Activated T-helper 1 cell treated with anti-CD3 and anti-CD28 coated beads, Interleukin-2, amount 50 U/mL, for 16 hours (primary cell): Measurements from ENCODE around the gene GLRA1.
"Not testable (repeated sequence)": the region's sequence is repeated elsewhere in the genome, so short reads cannot be mapped to it uniquely, and the experiment has no call there.

Source experiments
- DNase-seq, 2 donors: peaks; one replicate each; pipeline ENCODE4 v3.0.0-alpha.2; 2020; ENCODE audit warnings: low read depth in 1 of 2, low spot score in 1 of 2

The GLRA1 gene

DNA sequence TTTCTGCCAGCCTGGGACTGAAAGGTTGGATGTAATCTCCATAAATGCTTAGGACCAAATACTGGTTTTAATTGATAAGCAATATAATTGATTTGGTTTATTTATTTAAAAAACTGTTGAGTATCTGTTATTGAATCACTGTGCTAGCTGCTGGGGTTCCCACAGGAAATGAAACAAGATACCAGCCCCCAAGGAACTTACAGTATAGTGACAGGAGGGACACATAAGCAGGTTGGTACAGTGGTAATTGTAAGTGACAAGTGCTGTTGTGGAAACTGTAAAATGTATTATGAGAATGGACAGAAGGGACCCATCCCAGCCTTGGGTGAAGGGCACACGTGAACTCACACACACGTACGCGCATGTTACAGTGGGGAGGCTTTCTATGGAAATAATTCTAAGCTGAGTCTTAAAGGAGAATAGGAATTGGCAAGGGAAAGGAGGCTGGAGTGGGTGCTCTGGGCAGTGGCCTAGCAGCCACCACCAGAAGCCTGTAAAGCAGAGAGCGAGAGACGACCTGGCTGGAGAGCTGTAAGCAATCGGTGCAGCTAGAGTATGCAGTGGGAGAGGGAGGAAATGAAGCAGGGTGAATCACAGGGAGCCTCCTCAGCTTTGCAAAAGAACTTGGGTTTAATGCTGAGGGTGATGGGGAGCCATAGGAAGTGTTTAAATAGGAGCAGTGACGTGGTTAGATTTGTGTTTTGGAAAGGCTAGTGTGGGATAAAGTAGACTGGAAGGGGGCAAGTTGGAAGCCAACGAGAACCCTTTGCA, 39.3 kb downstream of the GLRA1 start:
- DNase-seq, result no peak

DNA sequence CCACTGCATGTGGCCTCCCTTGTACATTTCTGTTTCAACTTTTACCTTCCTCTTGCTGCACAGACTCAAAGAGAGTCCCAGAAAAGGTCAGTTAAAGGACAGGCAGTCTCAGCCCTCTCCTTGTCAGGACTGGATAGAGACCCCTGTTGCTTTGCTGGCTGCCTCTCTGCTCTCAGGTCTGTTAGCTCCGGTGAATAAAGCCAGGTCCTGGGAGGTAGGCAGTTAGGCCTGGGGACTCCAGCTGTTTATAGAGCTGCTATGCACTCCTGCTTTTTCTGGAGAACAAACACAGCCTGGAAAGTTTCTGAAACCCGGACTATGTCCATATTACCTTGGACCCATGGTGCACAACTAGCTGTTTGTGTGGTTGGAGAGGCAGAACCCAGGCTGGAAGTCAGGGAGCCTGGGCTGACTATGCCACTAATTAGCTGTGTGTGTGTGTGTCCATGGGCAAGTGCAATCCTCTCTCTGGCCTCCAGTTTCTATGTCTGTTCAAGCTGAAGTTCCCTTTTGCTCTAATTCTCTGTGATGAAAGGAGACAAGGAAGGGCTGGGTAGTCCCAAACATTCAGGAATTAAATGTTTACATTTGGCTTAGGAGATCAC, 42.9 kb downstream of the GLRA1 start:
- no peak for DNase-seq

DNA sequence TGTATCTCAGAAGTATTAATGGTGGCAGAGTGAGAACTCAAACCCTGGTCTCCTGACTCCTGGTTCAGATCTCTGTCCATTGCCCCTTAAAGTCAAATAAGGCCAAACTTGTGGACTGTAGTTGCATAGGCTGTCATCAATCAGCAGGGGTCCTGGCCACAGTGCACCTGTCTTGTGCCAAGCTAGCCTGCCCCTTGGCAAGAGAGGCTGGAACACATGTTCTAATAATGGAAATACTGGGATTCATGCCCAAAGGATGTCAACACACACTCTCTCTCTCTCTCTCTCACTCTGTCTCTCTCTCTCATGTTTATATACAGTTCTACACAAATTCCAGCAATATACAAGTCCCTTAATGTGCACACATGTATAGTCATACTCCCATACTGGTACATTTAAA, 44.3 kb downstream of the GLRA1 start:
- DNase-seq, result no peak

DNA sequence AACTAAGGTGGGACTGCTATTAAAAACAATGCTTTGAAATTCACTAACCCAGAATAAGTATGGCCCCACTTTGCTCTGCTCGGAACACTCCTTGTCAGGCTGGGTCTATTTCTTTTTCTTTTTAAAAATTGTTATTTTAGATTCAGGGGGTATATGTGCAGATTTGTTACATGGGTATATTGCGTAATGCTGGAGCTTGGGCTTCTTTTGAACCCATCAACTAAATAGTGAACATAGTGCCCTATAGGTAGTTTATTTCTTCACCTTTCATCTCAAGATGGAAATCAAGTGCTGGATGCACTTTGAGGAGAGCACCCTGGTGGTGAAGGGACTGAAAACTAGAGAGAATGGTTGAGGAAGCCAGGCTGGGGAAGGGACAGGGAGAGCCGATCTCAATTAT, 51.0 kb downstream of the GLRA1 start:
- no peak for DNase-seq

DNA sequence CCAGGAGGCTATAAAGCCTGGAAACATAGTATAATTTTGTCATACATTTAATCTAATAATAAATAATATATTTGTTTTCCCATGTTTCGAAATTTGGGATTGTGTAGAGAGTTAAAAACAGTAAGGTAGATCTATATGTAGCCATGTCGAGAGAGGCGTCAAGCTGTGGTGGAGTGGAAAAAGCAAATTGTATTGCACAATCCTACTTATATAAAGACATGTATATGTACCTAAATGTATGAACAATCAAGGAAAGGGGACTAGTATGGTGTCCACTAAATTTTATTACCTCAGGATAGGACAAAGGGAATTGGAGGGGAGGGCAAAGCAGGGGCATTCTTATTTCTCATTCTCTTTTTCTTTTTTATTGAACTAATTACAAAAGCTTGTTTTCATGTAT, 52.0 kb downstream of the GLRA1 start:
- DNase-seq, result no peak

DNA sequence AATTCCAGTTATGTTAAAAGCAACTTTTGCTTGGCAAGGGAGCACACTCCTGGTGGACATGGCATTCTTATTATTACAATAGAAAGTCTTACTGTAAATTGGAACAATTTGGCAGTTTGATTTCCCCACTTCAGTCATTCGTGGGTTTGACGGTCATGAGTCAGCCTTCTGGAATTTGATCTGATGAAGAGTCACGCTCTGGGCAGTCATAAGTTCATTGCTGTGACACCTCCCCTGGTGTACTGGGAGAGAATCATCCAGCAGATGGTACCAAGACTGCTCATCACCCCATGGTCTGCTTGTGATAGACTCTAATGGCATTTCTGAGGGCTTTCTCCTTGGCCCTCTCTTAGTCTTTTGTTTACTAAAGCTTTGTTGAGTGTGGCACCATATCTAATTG, 53.8 kb downstream of the GLRA1 start:
- DNase-seq, result no peak

DNA sequence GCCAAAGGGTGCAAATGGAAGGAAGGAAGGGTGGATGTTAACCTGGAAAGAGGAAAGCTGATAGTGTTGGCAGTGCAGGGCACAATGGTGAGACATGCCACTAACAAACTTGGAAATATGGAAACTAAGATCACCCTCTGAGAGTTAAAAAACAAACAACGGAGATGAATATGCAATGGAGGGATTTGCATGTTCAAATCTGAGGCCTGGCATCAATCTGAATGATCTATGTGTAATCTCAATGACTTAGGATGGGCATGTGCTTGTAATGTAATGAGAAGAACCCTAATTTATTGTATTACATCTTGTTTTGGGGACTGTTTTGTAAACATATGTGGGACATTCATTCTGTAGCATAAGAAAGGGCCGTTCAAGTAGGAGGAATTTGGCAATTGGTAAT, 54.4 kb downstream of the GLRA1 start:
- DNase-seq, result no peak

DNA sequence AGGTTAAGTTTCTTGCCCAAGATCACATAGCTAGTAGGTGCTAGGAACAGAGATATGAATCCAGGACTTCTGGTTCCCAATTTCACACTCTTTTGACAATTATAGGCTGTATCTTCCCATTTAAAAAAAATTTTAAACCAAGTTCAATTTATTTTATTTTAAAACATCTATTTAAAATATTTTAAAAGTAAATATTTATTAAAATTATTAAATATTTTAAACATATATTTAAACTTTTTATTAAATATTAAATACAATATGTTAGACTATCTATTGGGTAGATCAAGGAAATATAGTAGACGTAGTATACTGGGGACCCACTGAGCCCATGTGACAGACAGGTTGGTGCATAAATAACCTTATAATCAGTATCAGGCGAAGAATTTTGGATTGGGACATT, 54.8 kb downstream of the GLRA1 start:
- DNase-seq, result no peak

DNA sequence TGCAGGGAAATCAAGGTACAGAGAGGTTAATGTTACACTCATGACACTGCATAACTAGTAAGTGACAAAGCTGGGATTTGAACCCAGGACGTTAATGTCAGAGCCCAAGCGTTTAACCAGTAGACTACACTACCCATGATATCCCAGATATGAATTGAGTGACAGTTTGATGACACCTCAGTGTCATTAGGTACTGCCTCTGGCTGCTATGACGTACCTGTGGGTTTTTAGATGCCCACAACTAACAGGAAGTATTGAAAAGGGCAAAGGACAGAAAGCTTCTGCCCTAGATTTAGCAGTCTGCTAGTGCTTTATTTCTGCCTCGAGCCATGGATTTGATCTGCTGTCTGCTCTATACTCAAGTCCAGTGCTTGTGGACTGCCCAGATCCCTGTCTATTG, 56.2 kb downstream of the GLRA1 start:
- no peak for DNase-seq

DNA sequence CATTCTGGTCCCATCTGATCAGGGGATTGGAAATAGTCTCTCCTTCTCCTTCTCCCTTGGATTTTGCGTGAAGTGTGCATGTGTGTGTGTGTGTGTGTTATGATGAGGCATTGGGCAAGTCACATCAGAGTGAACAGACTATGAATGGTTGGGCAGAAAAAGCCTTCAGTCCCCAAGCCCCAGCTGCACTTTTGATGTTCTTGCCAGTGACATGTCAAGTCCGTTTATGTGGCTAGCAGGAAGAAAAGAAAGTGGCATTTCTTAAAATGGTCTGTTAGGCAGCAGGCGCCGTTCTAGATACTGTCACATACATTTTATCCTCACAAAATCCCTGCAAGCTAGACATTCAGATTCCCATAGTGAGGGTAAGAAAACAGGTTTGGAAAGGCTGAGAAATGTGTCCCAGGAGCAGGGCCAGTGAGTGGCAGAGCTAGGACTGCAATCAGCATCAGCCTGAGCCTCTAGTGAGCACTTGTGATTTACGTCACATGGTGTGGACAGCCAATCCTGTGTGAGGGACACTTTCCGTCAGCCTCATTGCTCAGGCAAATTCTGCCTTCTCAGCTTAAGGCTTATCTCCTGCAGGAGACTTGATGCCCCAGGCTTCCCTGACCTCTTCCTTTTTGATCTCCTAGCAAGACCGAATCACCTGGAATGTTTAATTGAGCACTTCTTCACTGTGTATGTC, 60.4 kb downstream of the GLRA1 start:
- DNase-seq, result no peak

DNA sequence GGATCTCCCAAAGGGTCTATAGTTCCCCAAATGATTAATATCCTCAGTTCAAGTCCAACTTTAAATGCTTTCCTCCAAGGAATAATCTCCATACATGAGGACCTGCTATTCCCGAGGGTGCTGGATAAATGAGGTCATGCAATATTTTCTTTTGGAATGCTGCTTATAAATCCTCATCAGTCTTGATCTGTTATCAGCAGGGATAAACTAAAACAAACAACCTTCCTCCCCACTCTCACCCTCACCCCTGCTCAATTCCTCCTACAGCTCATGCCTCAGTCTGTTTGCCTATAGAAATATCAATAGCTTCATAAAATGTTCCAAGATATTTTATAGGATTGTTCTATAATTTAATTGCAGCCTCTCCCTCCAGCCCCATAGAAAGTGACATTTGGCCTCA, 61.1 kb downstream of the GLRA1 start:
- DNase-seq, result no peak

DNA sequence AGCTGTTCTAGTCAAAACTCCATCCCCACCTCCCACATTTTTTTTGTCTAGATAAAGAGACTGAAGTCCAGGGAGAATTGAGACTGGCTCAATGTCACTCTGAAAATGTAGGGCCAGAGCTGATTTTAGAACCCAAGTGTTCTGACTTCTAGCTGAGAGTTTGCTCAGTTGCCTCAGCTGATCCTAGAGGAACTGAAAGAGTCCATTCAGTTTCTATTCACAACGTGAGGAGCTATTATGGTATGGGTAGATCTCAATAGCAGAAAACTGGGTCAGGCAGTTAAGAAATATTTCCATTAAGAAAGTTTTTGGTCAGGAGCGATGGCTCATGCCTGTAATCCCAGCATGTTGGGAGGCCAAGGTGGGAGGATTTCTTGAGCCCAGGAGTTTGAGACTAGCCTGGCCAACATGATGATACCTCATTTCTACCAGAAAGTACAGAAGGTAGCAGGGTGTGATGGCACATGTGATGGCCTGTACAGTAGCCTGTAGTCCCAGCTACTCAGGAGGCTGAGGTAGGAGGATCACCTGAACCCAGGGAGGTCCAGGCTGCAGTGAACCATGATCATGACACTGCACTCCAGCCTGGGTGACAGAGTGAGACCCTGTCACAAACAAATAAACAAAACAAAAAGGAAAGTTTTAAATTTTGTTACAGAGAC, 61.7 kb downstream of the GLRA1 start:
- DNase-seq, result no peak

DNA sequence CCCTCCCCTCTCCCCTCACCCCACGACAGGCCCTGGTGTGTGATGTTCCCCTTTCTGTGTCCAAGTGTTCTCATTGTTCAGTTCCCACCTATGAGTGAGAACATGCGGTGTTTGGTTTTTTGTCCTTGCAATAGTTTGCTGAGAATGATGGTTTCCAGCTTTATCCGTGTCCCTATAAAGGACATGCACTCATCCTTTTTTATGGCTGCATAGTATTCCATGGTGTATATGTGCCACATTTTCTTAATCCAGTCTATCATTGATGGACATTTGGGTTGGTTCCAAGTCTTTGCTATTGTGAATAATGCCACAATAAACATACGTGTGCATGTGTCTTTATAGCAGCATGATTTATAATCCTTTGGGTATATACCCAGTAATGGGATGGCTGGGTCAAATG, 63.8 kb downstream of the GLRA1 start:
- not testable (repeated sequence) for DNase-seq

DNA sequence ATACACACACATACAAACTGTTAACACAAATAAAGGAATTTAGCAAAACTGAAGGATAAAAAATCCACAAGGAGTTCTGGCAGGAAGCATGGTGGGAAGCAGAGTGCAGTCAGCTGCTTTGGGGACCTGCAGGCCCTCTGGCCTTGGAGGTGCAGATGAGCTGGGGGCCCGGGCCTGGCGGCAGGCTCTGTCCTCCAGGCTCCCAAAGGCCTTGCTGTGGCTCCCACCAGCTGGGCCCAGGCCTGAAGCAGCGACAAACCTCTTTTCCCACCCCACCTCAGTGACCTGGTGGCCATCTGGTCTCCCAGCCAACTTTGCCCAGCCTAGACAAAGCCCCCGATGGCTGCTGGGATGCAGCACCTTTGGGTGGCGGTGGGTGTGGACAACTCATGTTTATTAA, 67.8 kb downstream of the GLRA1 start:
- DNase-seq, result no peak

DNA sequence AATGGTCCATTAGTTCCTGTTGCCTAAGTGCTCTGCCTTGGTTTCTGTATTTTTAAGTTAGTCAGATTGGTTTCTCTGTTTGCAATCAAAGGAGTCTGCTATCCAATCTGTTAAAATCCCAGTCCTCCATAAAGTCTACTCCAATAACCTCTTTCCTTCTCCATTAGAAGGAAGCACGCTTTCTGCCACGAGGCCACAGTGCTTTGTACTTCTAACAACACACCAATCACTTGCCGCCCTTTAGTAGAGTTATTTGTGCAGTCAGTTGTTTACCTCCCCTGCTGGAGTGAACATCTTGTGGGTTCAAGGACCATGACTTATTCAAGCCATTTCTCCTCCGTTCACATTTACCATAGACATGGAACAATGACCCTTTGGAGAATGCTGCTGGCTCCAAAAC, 69.0 kb downstream of the GLRA1 start:
- DNase-seq, result no peak

DNA sequence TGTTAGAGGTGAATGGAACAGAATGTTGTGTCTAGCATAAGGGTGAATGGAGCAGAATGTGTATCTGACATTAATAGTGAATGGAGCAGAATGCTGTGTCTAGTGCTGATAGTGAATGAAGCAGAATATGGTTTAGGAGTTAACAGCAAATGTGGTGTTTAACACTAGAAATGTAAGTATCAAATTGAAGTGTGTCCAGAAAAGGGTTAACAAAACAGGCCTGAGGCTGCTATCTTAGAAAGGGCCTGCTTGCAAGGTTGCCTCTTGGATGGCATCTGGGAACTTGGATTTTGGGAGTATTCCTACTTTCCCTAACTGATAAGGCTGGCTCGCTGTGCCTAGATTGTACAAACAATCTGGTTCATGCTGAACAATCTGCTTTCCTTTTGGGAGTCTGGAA, 76.8 kb downstream of the GLRA1 start:
- no peak for DNase-seq

DNA sequence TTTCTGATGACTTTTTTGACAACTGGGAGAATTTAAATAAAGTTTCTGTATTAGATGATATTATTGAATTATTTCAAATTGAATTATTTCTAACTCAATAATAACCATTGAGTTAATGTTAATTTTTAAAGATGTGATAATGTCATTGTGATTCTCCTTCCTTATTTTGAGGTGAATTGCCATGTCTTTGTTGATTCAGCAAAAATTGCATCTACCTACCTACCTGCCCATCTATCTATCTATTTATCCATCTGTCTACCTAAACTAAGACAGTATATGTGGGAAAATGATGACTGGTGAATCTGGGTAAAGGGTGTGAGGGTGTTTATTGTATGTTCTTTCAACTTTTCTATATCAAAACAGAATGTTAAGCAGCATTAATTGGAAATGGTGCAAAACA, 77.9 kb downstream of the GLRA1 start:
- no peak for DNase-seq

DNA sequence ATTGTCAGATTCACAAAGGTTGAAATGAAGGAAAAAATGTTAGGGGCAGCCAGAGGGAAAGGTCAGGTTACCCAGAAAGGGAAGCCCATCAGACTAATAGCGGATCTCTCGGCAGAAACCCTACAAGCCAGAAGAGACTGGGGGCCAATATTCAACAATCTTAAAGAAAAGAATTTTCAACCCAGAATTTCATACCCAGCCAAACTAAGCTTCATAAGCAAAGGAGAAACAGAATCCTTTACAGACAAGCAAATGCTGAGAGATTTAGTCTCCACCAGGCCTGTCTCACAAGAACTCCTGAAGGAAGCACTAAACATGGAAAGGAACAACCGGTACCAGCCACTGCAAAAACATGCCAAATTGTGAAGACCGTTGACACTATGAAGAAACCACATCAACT, 91.8 kb downstream of the GLRA1 start:
- not testable (repeated sequence) for DNase-seq

DNA sequence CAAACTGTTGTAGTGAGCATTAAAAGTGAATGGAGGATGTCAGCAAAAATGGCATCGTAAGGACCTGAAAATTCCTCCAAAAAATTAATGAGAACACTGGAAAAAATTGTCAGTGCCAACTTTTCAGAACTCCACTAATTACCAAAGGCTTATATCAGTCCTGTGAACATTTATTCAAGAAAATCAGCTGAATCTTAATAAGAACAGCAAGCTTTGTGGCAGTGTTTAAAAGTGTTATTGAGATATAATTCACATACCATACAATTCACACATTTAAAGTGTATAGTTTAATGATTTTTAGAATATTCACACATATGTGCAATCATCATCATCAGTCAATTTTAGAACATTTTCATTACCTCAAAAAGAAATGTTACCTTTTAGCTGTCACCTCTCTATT, 95.3 kb downstream of the GLRA1 start:
- DNase-seq, result no peak

DNA sequence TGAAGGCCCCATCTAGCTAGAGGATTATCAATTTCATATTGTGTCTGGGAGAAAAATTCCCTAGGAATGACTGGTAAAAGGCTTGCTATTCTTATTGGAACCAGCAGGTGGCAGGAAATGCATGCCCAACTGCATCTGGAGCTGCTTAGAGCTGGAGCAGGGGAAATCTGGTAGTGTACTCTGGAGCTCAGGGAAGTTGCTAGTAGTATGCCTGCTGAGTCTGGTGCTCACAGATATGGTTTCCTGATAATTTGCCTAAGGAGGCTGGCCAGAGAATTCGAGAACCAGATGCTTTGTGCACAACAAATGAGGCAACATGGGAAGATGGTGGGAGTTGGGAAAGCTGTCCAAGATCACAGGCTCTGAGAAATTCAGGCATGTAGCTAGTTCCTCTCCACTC, 99.2 kb downstream of the GLRA1 start:
- no peak for DNase-seq

DNA sequence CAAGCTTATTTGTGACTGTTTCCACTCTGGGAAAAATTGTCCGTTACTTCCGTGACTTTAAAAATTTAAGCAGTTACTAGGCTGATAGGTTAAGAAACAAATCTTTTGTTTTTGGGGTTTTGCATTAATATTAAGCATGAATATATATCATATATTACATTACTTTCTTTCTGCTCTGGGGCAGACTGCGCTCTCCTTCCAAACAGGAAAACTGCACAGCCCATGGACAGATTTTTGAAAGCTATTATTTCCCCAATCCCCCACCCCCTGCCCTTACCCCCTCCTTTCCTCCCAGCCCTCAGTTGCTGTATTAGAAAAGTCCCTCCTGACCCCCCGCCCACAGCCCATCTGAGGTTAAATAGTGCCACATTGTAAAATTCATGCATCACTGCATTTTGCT, 102.5 kb downstream of the GLRA1 start:
- no peak for DNase-seq

DNA sequence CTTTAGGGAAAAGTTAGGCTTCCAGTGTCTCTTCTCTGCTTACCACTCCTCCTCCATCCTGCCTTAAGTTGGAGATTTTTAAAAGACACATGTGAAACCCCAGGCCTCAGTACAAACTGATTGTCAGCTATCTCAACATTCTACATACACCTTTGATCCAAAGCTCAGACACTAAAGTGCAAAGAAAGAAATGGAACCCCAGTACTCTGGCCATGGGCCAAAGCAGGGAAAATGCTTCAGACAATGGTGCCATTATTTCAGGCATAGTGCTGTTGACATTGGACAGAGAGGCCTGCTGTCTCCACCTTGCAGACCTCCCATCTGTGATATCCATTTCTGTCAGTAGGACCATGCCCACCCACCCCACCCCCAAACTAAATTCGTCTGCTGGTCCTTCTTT, 103.7 kb downstream of the GLRA1 start:
- DNase-seq, result no peak
